HepG2 (cell line): Measurements from ENCODE around the gene CXCL10.

ENCODE experiments used
- BCL6 ChIP-seq: IDR thresholded peaks from 2 replicates; pipeline ENCODE4 v1.6.1; 2016; ENCODE audit warnings: missing genetic modification reagents, missing compliant biosample characterization
- BHLHE40 ChIP-seq: IDR thresholded peaks from 2 replicates; pipeline ENCODE4 v1.6.1; 2011; ENCODE audit warnings: low read length, improper control_type of control experiment
- FOXM1 ChIP-seq: sonication (generic); formaldehyde crosslinking; IDR thresholded peaks from 2 replicates; pipeline ENCODE4 v1.5.0; 2020; ENCODE audit warnings: missing genetic modification reagents
- MTF1 ChIP-seq: sonication (generic); formaldehyde crosslinking; IDR thresholded peaks from 2 replicates; pipeline ENCODE4 v1.5.0; 2020; ENCODE audit warnings: missing genetic modification reagents
- MXI1 ChIP-seq: IDR thresholded peaks from 3 replicates; pipeline ENCODE4 v1.6.1; 2012; ENCODE audit warnings: low read depth, low read length, inconsistent platforms, borderline replicate concordance
- POLR2A ChIP-seq, 2 experiments: IDR thresholded peaks; 2 replicates each; pipeline ENCODE4 v1.6.1; 2011; ENCODE audit warnings: low read depth in 2 of 2, low read length in 2 of 2, mild to moderate bottlenecking in 1 of 2, moderate library complexity in 1 of 2; ENCODE audit not compliant: insufficient read depth in 1 of 2
- TCF7L2 ChIP-seq: IDR thresholded peaks from 2 replicates; pipeline ENCODE4 v1.6.1; 2011; ENCODE audit warnings: mild to moderate bottlenecking, low read depth, low read length, moderate library complexity
- TGIF2 ChIP-seq: IDR thresholded peaks from 2 replicates; pipeline ENCODE4 v1.6.1; 2016; ENCODE audit warnings: control low read depth, missing compliant biosample characterization
- ZNF207 ChIP-seq: fragments of 450-650 bp; IDR thresholded peaks from 2 replicates; pipeline ENCODE4 v1.6.1; 2016; ENCODE audit warnings: antibody characterized with exemption, borderline replicate concordance
- ZNF224 ChIP-seq: sonication (generic); formaldehyde crosslinking; IDR thresholded peaks from 2 replicates; pipeline ENCODE4 v1.5.0; 2020; ENCODE audit warnings: mild to moderate bottlenecking, missing genetic modification reagents
- ZNF333 ChIP-seq: sonication (generic); formaldehyde crosslinking; IDR thresholded peaks from 2 replicates; pipeline ENCODE4 v1.4.0; 2020; ENCODE audit warnings: mild to moderate bottlenecking, missing genetic modification reagents, borderline replicate concordance
- TF ChIP-seq, protein P1 (sequence below): sonication (generic); IDR thresholded peaks from 2 replicates; pipeline ENCODE4 v1.6.1; 2016; ENCODE audit warnings: low read depth, borderline replicate concordance
- TF ChIP-seq, protein P2 (sequence below): sonication (generic); formaldehyde crosslinking; IDR thresholded peaks from 2 replicates; pipeline ENCODE4 v1.5.0; 2020; ENCODE audit warnings: mild to moderate bottlenecking, missing genetic modification reagents, moderate library complexity

DNA sequence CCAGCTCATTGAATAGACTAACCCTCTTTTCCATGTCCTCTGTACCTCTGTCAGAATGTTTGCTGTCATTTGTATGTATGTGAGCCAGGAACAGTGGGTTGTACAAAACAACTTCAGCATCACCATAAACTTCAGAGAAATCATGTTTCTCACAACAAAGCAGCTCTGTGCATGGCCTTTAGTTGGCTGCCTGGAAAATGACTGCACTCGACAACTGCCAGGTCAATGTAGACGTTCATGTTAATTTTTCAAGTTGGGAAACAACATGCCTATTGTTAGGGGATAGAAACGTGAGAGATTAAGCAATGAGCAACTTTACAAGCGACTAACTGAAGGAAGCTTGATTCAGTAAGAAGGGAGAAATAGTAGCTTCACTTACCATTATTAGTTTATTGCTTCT lies 30.4 kb upstream of the CXCL10 start:
- TF ChIP-seq POLR2A (IDR thresholded peaks at IDR 0.05; ENCODE audit: insufficient read depth in 1 of 2, low read depth in 2 of 2, low read length in 2 of 2): no peak
- TF ChIP-seq TGIF2 (CRISPR knock-in tag): no peak
- TF ChIP-seq ZNF224 (CRISPR knock-in tag): no peak
- TF ChIP-seq, protein P1, sequence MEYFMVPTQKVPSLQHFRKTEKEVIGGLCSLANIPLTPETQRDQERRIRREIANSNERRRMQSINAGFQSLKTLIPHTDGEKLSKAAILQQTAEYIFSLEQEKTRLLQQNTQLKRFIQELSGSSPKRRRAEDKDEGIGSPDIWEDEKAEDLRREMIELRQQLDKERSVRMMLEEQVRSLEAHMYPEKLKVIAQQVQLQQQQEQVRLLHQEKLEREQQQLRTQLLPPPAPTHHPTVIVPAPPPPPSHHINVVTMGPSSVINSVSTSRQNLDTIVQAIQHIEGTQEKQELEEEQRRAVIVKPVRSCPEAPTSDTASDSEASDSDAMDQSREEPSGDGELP: no peak
- TF ChIP-seq, protein P2, sequence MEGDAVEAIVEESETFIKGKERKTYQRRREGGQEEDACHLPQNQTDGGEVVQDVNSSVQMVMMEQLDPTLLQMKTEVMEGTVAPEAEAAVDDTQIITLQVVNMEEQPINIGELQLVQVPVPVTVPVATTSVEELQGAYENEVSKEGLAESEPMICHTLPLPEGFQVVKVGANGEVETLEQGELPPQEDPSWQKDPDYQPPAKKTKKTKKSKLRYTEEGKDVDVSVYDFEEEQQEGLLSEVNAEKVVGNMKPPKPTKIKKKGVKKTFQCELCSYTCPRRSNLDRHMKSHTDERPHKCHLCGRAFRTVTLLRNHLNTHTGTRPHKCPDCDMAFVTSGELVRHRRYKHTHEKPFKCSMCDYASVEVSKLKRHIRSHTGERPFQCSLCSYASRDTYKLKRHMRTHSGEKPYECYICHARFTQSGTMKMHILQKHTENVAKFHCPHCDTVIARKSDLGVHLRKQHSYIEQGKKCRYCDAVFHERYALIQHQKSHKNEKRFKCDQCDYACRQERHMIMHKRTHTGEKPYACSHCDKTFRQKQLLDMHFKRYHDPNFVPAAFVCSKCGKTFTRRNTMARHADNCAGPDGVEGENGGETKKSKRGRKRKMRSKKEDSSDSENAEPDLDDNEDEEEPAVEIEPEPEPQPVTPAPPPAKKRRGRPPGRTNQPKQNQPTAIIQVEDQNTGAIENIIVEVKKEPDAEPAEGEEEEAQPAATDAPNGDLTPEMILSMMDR (CRISPR knock-in tag): no peak
- no peak for TF ChIP-seq FOXM1 (CRISPR knock-in tag)
- no peak for TF ChIP-seq ZNF333 (CRISPR knock-in tag)
- no peak for TF ChIP-seq ZNF207
- TF ChIP-seq MTF1 (CRISPR knock-in tag): no peak
- TF ChIP-seq TCF7L2: no peak
- TF ChIP-seq BCL6 (CRISPR knock-in tag): no peak
- no peak for TF ChIP-seq MXI1
- peak; percentile 85 for TF ChIP-seq BHLHE40
